SK-N-SH (cell line): ENCODE data around the gene SNX24.

Source experiments
- CHD2 ChIP-seq: fragments of 150-350 bp; IDR thresholded peaks from 2 replicates; pipeline ENCODE4 v1.6.1; 2018; ENCODE audit warnings: low read length; ENCODE audit not compliant: partially characterized antibody
- EP300 ChIP-seq, 2 experiments: IDR thresholded peaks; 2 replicates each; pipeline versions ENCODE4 v1.4.0 to v1.6.1; 2012; ENCODE audit warnings: borderline replicate concordance in 1 of 2, low read depth in 1 of 2, low read length in 1 of 2
- EZH2phosphoT487 ChIP-seq: fragments of 200-600 bp; sonication (generic); IDR thresholded peaks from 2 replicates; pipeline ENCODE4 v1.6.1; 2017; ENCODE audit warnings: low read depth, mixed run types, mild to moderate bottlenecking, antibody characterized with exemption, moderate library complexity, borderline replicate concordance
- JUND ChIP-seq: IDR thresholded peaks from 2 replicates; pipeline ENCODE4 v1.4.0; 2012
- NRF1 ChIP-seq: IDR thresholded peaks from 2 replicates; pipeline ENCODE4 v1.6.1; 2012; ENCODE audit warnings: low read depth, mild to moderate bottlenecking, low read length
- POLR2AphosphoS5 ChIP-seq: IDR thresholded peaks from 2 replicates; pipeline ENCODE4 v1.6.1; 2012; ENCODE audit warnings: low read depth, low read length
- RAD21 ChIP-seq: IDR thresholded peaks from 2 replicates; pipeline ENCODE4 v1.6.1; 2012; ENCODE audit warnings: mild to moderate bottlenecking, low read length
- RCOR1 ChIP-seq: fragments of 150-350 bp; IDR thresholded peaks from 2 replicates; pipeline ENCODE4 v1.6.1; 2017; ENCODE audit warnings: antibody characterized with exemption, low read length
- SIN3A ChIP-seq: IDR thresholded peaks from 2 replicates; pipeline ENCODE4 v1.6.1; 2012; ENCODE audit warnings: low read depth, mild to moderate bottlenecking, low read length, moderate library complexity, borderline replicate concordance
- SMC3 ChIP-seq: IDR thresholded peaks from 2 replicates; pipeline ENCODE4 v1.6.1; 2012; ENCODE audit warnings: low read depth, low read length, improper control_type of control experiment
- TF ChIP-seq, protein P1 (sequence below): fragments of 200-600 bp; sonication (generic); IDR thresholded peaks from 2 replicates; pipeline ENCODE4 v1.6.1; 2017; ENCODE audit warnings: antibody characterized with exemption, mild to moderate bottlenecking, moderate library complexity
- TF ChIP-seq, protein P2 (sequence below): fragments of 150-350 bp; IDR thresholded peaks from 2 replicates; pipeline ENCODE4 v1.6.1; 2017; ENCODE audit warnings: antibody characterized with exemption, low read length, low read depth, borderline replicate concordance
- TF ChIP-seq, protein P3 (sequence below): IDR thresholded peaks from 2 replicates; pipeline ENCODE4 v1.4.0; 2012; ENCODE audit warnings: low read depth
- TF ChIP-seq, protein P4 (sequence below): IDR thresholded peaks from 2 replicates; pipeline ENCODE4; 2012

DNA sequence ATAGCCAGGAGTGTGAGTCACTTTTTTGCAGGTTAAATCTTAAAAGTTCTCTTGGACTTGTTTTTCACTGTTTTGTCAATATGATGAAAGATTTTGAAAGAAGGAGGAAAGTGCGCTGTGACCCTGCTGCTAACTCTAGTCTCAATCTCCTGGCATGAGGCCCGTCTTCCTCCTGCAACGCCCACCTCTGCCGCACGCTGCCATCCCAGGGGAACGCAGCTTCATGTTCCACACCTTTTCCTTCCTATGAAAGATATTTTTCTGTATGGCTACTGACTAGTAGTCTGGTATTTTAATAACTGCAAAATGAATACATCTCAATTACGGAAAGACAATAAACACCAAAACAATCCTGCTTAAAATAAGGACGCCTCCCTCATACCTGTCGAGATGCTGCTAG, 182.8 kb downstream of the SNX24 start:
- TF ChIP-seq, protein P1, sequence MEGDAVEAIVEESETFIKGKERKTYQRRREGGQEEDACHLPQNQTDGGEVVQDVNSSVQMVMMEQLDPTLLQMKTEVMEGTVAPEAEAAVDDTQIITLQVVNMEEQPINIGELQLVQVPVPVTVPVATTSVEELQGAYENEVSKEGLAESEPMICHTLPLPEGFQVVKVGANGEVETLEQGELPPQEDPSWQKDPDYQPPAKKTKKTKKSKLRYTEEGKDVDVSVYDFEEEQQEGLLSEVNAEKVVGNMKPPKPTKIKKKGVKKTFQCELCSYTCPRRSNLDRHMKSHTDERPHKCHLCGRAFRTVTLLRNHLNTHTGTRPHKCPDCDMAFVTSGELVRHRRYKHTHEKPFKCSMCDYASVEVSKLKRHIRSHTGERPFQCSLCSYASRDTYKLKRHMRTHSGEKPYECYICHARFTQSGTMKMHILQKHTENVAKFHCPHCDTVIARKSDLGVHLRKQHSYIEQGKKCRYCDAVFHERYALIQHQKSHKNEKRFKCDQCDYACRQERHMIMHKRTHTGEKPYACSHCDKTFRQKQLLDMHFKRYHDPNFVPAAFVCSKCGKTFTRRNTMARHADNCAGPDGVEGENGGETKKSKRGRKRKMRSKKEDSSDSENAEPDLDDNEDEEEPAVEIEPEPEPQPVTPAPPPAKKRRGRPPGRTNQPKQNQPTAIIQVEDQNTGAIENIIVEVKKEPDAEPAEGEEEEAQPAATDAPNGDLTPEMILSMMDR = no peak
- TF ChIP-seq RAD21 (no peak), EZH2phosphoT487 (no peak), SIN3A (no peak), RCOR1 (no peak), CHD2 (no peak), POLR2AphosphoS5 (no peak), EP300 (IDR thresholded peaks at IDR 0.05; ENCODE audit: borderline replicate concordance in 1 of 2, low read depth in 1 of 2, low read length in 1 of 2) (no peak), JUND (no peak), NRF1 (no peak), SMC3 (no peak)
- TF ChIP-seq, protein P2, sequence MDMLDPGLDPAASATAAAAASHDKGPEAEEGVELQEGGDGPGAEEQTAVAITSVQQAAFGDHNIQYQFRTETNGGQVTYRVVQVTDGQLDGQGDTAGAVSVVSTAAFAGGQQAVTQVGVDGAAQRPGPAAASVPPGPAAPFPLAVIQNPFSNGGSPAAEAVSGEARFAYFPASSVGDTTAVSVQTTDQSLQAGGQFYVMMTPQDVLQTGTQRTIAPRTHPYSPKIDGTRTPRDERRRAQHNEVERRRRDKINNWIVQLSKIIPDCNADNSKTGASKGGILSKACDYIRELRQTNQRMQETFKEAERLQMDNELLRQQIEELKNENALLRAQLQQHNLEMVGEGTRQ = no peak
- TF ChIP-seq, protein P3, sequence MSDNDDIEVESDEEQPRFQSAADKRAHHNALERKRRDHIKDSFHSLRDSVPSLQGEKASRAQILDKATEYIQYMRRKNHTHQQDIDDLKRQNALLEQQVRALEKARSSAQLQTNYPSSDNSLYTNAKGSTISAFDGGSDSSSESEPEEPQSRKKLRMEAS = no peak
- TF ChIP-seq, protein P4, sequence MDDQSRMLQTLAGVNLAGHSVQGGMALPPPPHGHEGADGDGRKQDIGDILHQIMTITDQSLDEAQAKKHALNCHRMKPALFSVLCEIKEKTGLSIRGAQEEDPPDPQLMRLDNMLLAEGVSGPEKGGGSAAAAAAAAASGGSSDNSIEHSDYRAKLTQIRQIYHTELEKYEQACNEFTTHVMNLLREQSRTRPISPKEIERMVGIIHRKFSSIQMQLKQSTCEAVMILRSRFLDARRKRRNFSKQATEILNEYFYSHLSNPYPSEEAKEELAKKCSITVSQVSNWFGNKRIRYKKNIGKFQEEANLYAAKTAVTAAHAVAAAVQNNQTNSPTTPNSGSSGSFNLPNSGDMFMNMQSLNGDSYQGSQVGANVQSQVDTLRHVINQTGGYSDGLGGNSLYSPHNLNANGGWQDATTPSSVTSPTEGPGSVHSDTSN = no peak
